Measurements from ENCODE around the gene PHF21A. TPM values are rescaled to one million over a fixed set of nuclear protein-coding genes. Genes with fewer than 3 reads are reported as not detected.

PHF21A gene
- total and polyA plus RNA-seq, 7 experiments from 2014 or later: 7.2 to 88.5 (median 54.5) TPM

- peaks cover 0 to 3% (median 0%) of the 10 kb centered on the region in 3 experiments for H3K36me3 ChIP-seq (ENCODE audit: control insufficient read depth in 2 of 3, insufficient read depth in 3 of 3, low read length in 3 of 3)
- H3K9me3 Mint-ChIP-seq: no peaks in the 10 kb centered on the region
- peaks cover 0 to 25% (median 11%) of the 10 kb centered on the region in 7 donors for H3K4me1 Mint-ChIP-seq
- peaks cover 0 to 44% (median 20%) of the 10 kb centered on the region in 5 donors for H3K36me3 Mint-ChIP-seq
- DNase-seq: no peak
- no peaks in the 10 kb centered on the region for H3K27me3 Mint-ChIP-seq
- POLR2A ChIA-PET: interaction anchor here (0.7 kb wide), 1 partner anchor 39 kb away, joined by 3 read pairs; no protein-coding TSS in a partner anchor
- no peaks in the 10 kb centered on the region for H3K4me1 ChIP-seq (ENCODE audit: control insufficient read depth in 2 of 2, insufficient read depth in 2 of 2, low read length in 2 of 2)
- no peak overlapping the region for H3K4me3 Mint-ChIP-seq
- ATAC-seq: no peak
- H3K27ac ChIP-seq (ENCODE audit: low read depth, low read length): no peak overlapping the region
- intact Hi-C loops (cut with micrococcal nuclease): no loop called here
- H3K27me3 ChIP-seq (ENCODE audit: control insufficient read depth in 2 of 2, insufficient read depth in 2 of 2, low read length in 2 of 2): no peaks in the 10 kb centered on the region
- H3K9me3 ChIP-seq (ENCODE audit: control insufficient read depth in 2 of 3, low read length in 3 of 3): no peaks in the 10 kb centered on the region
- no peak overlapping the region for H3K4me3 ChIP-seq (ENCODE audit: low read length)
- CTCF ChIA-PET: no interaction called here
- no peak overlapping the region for H3K27ac Mint-ChIP-seq
Observed at GRCh38 chr11:46063138-46063537, 58.1 kb downstream of the PHF21A start.

GRCh38 chr11:46060013-46060412 lies 61.2 kb downstream of the PHF21A start:
- H3K4me3 Mint-ChIP-seq: no peak overlapping the region
- ChIA-PET POLR2A (no interaction called here), CTCF (no interaction called here)
- DNase-seq: no peak
- H3K36me3 Mint-ChIP-seq: peaks cover 0 to 31% (median 14%) of the 10 kb centered on the region in 5 donors
- no peaks in the 10 kb centered on the region for H3K27me3 Mint-ChIP-seq
- intact Hi-C loops (cut with micrococcal nuclease): no loop called here
- no peaks in the 10 kb centered on the region for H3K9me3 Mint-ChIP-seq
- ATAC-seq: no peak
- H3K9me3 ChIP-seq (ENCODE audit: control insufficient read depth in 2 of 3, low read length in 3 of 3): no peaks in the 10 kb centered on the region
- H3K27ac ChIP-seq (ENCODE audit: low read depth, low read length): no peak overlapping the region
- no peaks in the 10 kb centered on the region for H3K4me1 ChIP-seq (ENCODE audit: control insufficient read depth in 2 of 2, insufficient read depth in 2 of 2, low read length in 2 of 2)
- no peak overlapping the region for H3K4me3 ChIP-seq (ENCODE audit: low read length)
- no peaks in the 10 kb centered on the region for H3K36me3 ChIP-seq (ENCODE audit: control insufficient read depth in 2 of 3, insufficient read depth in 3 of 3, low read length in 3 of 3)
- H3K4me1 Mint-ChIP-seq: peaks cover 0 to 16% (median 5%) of the 10 kb centered on the region in 7 donors
- H3K27ac Mint-ChIP-seq: no peak overlapping the region
- no peaks in the 10 kb centered on the region for H3K27me3 ChIP-seq (ENCODE audit: control insufficient read depth in 2 of 2, insufficient read depth in 2 of 2, low read length in 2 of 2)

- Mint-ChIP-seq H3K9me3 (no peaks in the 10 kb centered on the region), H3K4me1 (peaks cover 0 to 25% (median 6%) of the 10 kb centered on the region in 7 donors), H3K27ac (no peak overlapping the region), H3K27me3 (no peaks in the 10 kb centered on the region), H3K36me3 (peaks cover 0 to 35% (median 17%) of the 10 kb centered on the region in 5 donors), H3K4me3 (no peak overlapping the region)
- Histone ChIP-seq H3K9me3 (ENCODE audit: control insufficient read depth in 2 of 3, low read length in 3 of 3) (no peaks in the 10 kb centered on the region), H3K36me3 (ENCODE audit: control insufficient read depth in 2 of 3, insufficient read depth in 3 of 3, low read length in 3 of 3) (no peaks in the 10 kb centered on the region), H3K27ac (ENCODE audit: low read depth, low read length) (no peak overlapping the region), H3K4me3 (ENCODE audit: low read length) (no peak overlapping the region), H3K4me1 (ENCODE audit: control insufficient read depth in 2 of 2, insufficient read depth in 2 of 2, low read length in 2 of 2) (no peaks in the 10 kb centered on the region), H3K27me3 (ENCODE audit: control insufficient read depth in 2 of 2, insufficient read depth in 2 of 2, low read length in 2 of 2) (no peaks in the 10 kb centered on the region)
- no peak for DNase-seq
- POLR2A ChIA-PET: no interaction called here
- CTCF ChIA-PET: no interaction called here
- no peak for ATAC-seq
- intact Hi-C loops (cut with micrococcal nuclease): no loop called here
Observed at GRCh38 chr11:46057489-46057888, 63.8 kb downstream of the PHF21A start.

GRCh38 chr11:46055371-46055770 lies 65.9 kb downstream of the PHF21A start:
- H3K27me3 ChIP-seq (ENCODE audit: control insufficient read depth in 2 of 2, insufficient read depth in 2 of 2, low read length in 2 of 2): no peaks in the 10 kb centered on the region
- H3K27ac ChIP-seq (ENCODE audit: low read depth, low read length): no peak overlapping the region
- no peaks in the 10 kb centered on the region for H3K9me3 ChIP-seq (ENCODE audit: control insufficient read depth in 2 of 3, low read length in 3 of 3)
- no peaks in the 10 kb centered on the region for H3K9me3 Mint-ChIP-seq
- H3K4me1 Mint-ChIP-seq: peaks cover 0 to 24% (median 7%) of the 10 kb centered on the region in 7 donors
- H3K4me3 Mint-ChIP-seq: no peak overlapping the region
- CTCF ChIA-PET: no interaction called here
- POLR2A ChIA-PET: no interaction called here
- ATAC-seq (no peak), DNase-seq (no peak)
- H3K4me3 ChIP-seq (ENCODE audit: low read length): no peak overlapping the region
- peaks cover 3 to 34% (median 13%) of the 10 kb centered on the region in 5 donors for H3K36me3 Mint-ChIP-seq
- no peaks in the 10 kb centered on the region for H3K36me3 ChIP-seq (ENCODE audit: control insufficient read depth in 2 of 3, insufficient read depth in 3 of 3, low read length in 3 of 3)
- intact Hi-C loops (cut with micrococcal nuclease): no loop called here
- no peaks in the 10 kb centered on the region for H3K27me3 Mint-ChIP-seq
- no peaks in the 10 kb centered on the region for H3K4me1 ChIP-seq (ENCODE audit: control insufficient read depth in 2 of 2, insufficient read depth in 2 of 2, low read length in 2 of 2)
- H3K27ac Mint-ChIP-seq: no peak overlapping the region

- Mint-ChIP-seq H3K4me1 (peaks cover 2 to 21% (median 11%) of the 10 kb centered on the region in 7 donors), H3K27ac (no peak overlapping the region)
Observed at GRCh38 chr11:46051102-46051501, 70.2 kb downstream of the PHF21A start.

GRCh38 chr11:46050662-46051061 lies 70.6 kb downstream of the PHF21A start:
- CTCF ChIA-PET: no interaction called here
- intact Hi-C loops (cut with micrococcal nuclease): no loop called here
- H3K4me3 Mint-ChIP-seq: no peak overlapping the region
- DNase-seq (no peak), ATAC-seq (no peak)
- Histone ChIP-seq H3K4me1 (ENCODE audit: control insufficient read depth in 2 of 2, insufficient read depth in 2 of 2, low read length in 2 of 2) (no peaks in the 10 kb centered on the region), H3K27ac (ENCODE audit: low read depth, low read length) (no peak overlapping the region), H3K9me3 (ENCODE audit: control insufficient read depth in 2 of 3, low read length in 3 of 3) (no peaks in the 10 kb centered on the region), H3K4me3 (ENCODE audit: low read length) (no peak overlapping the region), H3K36me3 (ENCODE audit: control insufficient read depth in 2 of 3, insufficient read depth in 3 of 3, low read length in 3 of 3) (no peaks in the 10 kb centered on the region), H3K27me3 (ENCODE audit: control insufficient read depth in 2 of 2, insufficient read depth in 2 of 2, low read length in 2 of 2) (no peaks in the 10 kb centered on the region)
- peaks cover 2 to 22% (median 13%) of the 10 kb centered on the region in 7 donors for H3K4me1 Mint-ChIP-seq
- no peaks in the 10 kb centered on the region for H3K27me3 Mint-ChIP-seq
- POLR2A ChIA-PET: no interaction called here
- peaks cover 0 to 11% (median 0%) of the 10 kb centered on the region in 11 donors for H3K9me3 Mint-ChIP-seq
- H3K27ac Mint-ChIP-seq: no peak overlapping the region
- peaks cover 14 to 54% (median 37%) of the 10 kb centered on the region in 5 donors for H3K36me3 Mint-ChIP-seq

More at GRCh38 chr11:46051102-46051501, 70.2 kb downstream of the PHF21A start:
- H3K4me3 ChIP-seq (ENCODE audit: low read length): no peak overlapping the region
- H3K36me3 Mint-ChIP-seq: peaks cover 14 to 54% (median 37%) of the 10 kb centered on the region in 5 donors
- H3K27ac ChIP-seq (ENCODE audit: low read depth, low read length): no peak overlapping the region
- no peaks in the 10 kb centered on the region for H3K27me3 ChIP-seq (ENCODE audit: control insufficient read depth in 2 of 2, insufficient read depth in 2 of 2, low read length in 2 of 2)
- CTCF ChIA-PET: no interaction called here
- H3K9me3 Mint-ChIP-seq: peaks cover 0 to 11% (median 0%) of the 10 kb centered on the region in 11 donors
- no peak for DNase-seq
- H3K4me3 Mint-ChIP-seq: no peak overlapping the region
- no peak for ATAC-seq
- no peaks in the 10 kb centered on the region for H3K9me3 ChIP-seq (ENCODE audit: control insufficient read depth in 2 of 3, low read length in 3 of 3)
- H3K36me3 ChIP-seq (ENCODE audit: control insufficient read depth in 2 of 3, insufficient read depth in 3 of 3, low read length in 3 of 3): no peaks in the 10 kb centered on the region
- H3K4me1 ChIP-seq (ENCODE audit: control insufficient read depth in 2 of 2, insufficient read depth in 2 of 2, low read length in 2 of 2): no peaks in the 10 kb centered on the region
- H3K27me3 Mint-ChIP-seq: no peaks in the 10 kb centered on the region
- POLR2A ChIA-PET: no interaction called here
- intact Hi-C loops (cut with micrococcal nuclease): no loop called here

- Mint-ChIP-seq H3K4me3 (no peak overlapping the region), H3K27ac (no peak overlapping the region), H3K36me3 (peaks cover 14 to 56% (median 37%) of the 10 kb centered on the region in 5 donors), H3K27me3 (no peaks in the 10 kb centered on the region), H3K9me3 (peaks cover 0 to 11% (median 0%) of the 10 kb centered on the region in 11 donors), H3K4me1 (peaks cover 2 to 21% (median 9%) of the 10 kb centered on the region in 7 donors)
- Histone ChIP-seq H3K27ac (ENCODE audit: low read depth, low read length) (no peak overlapping the region), H3K36me3 (ENCODE audit: control insufficient read depth in 2 of 3, insufficient read depth in 3 of 3, low read length in 3 of 3) (no peaks in the 10 kb centered on the region), H3K4me1 (ENCODE audit: control insufficient read depth in 2 of 2, insufficient read depth in 2 of 2, low read length in 2 of 2) (no peaks in the 10 kb centered on the region), H3K9me3 (ENCODE audit: control insufficient read depth in 2 of 3, low read length in 3 of 3) (no peaks in the 10 kb centered on the region), H3K27me3 (ENCODE audit: control insufficient read depth in 2 of 2, insufficient read depth in 2 of 2, low read length in 2 of 2) (no peaks in the 10 kb centered on the region), H3K4me3 (ENCODE audit: low read length) (no peak overlapping the region)
- intact Hi-C loops (cut with micrococcal nuclease): no loop called here
- DNase-seq: no peak
- ATAC-seq: no peak
- POLR2A ChIA-PET: no interaction called here
- CTCF ChIA-PET: no interaction called here
Observed at GRCh38 chr11:46050003-46050461, 71.2 kb downstream of the PHF21A start.
